Body of pancreas (tissue), 4 donors: Measurements from ENCODE around the gene CHST1. TPM values are rescaled to one million over a fixed set of nuclear protein-coding genes. Genes with fewer than 3 reads are reported as not detected.
A peak's percentile ranks its signal among the peaks of the same experiment; 100 is the strongest.

ENCODE experiments used
- ATAC-seq: fragments of 150-250 bp; one replicate; pipeline ENCODE4 v1.9.1; 2016
- DNase-seq, 4 donors: peaks; one replicate each; pipeline ENCODE4 v3.0.0-alpha.2; 2019
- H3K27ac ChIP-seq, 4 donors: fragments of 200-600 bp; sonication (generic); 1 replicate in 3 of 4; 2 replicates in 1 of 4; pipeline versions ENCODE4 v1.5.1 to v1.6.1; 2016 to 2019; ENCODE audit warnings: mild to moderate bottlenecking in 1 of 4, mixed read lengths in 1 of 4, moderate library complexity in 1 of 4
- H3K27me3 ChIP-seq, 2 donors: fragments of 200-600 bp; sonication (generic); one replicate each; pipeline ENCODE4 v1.6.0; 2016; ENCODE audit warnings: mild to moderate bottlenecking in 1 of 2
- H3K36me3 ChIP-seq, 2 donors: fragments of 200-600 bp; sonication (generic); replicated peaks in 1 of 2; 2 replicates each; pipeline ENCODE4 v1.5.1; 2016; ENCODE audit warnings: low read depth in 2 of 2; ENCODE audit not compliant: insufficient read depth in 1 of 2
- H3K4me1 ChIP-seq: fragments of 200-600 bp; sonication (generic); one replicate; pipeline ENCODE4 v1.6.0; 2016
- H3K4me3 ChIP-seq, 2 donors: fragments of 200-600 bp; sonication (generic); 1 replicate in 1 of 2; 2 replicates in 1 of 2; pipeline ENCODE4 v1.5.1; 2016 to 2019
- H3K9me3 ChIP-seq, 3 donors: fragments of 200-600 bp; sonication (generic); 1 replicate in 2 of 3; 2 replicates in 1 of 3; pipeline ENCODE4 v1.5.1; 2016
- POLR2A ChIP-seq, 3 donors: fragments of 450-650 bp; IDR thresholded peaks; one replicate each; pipeline ENCODE4 v1.6.1; 2016; ENCODE audit warnings: antibody characterized with exemption in 3 of 3, mild to moderate bottlenecking in 2 of 3
- WGBS, 2 donors: methylation state at CpG; one replicate each; pipeline ENCODE4 v1.1.5; 2017; 5-methylcytosine and 5-hydroxymethylcytosine counted together
- intact Hi-C: fragments of 100-400 bp; cut with DNase I; formaldehyde crosslinking; loops from one replicate; pipeline ENCODE4 v1.15.1; 2023
- total RNA-seq, 2 donors: library from RNA; depleted of rRNA; stranded (reverse); fragments of >200 nt; gene quantifications; one replicate each; pipeline ENCODE4 v1.1.0, GENCODE V29; 2016
- TF ChIP-seq, protein P1 (sequence below), 7 experiments: fragments of 450-650 bp in 4 of 7; fragments of 200-600 bp in 3 of 7; sonication (generic) in 3 of 7; IDR thresholded peaks; one replicate each; pipeline ENCODE4 v1.5.1; 2016 to 2019; ENCODE audit warnings: antibody characterized with exemption in 7 of 7

Gene CHST1
- total RNA-seq: 1 to 10 TPM; 1.3 to 2.0 TPM

- peak; percentile 47 to 73 (median 62) for DNase-seq
- peaks cover 19% of the 10 kb centered on the region for H3K4me1 ChIP-seq
- peaks cover 0 to 27% of the 10 kb centered on the region in 2 donors for H3K27me3 ChIP-seq
- peak; percentile 78 for ATAC-seq
- H3K4me3 ChIP-seq: peak within 1 kb of the TSS; percentile 22 to 51
- peak within 1 kb of the TSS in 2 of 4 donors; percentile 37 to 49 for H3K27ac ChIP-seq
- intact Hi-C loops: no loop called here
- no peak for TF ChIP-seq POLR2A (IDR thresholded peaks at IDR 0.05)
- TF ChIP-seq, protein P1, sequence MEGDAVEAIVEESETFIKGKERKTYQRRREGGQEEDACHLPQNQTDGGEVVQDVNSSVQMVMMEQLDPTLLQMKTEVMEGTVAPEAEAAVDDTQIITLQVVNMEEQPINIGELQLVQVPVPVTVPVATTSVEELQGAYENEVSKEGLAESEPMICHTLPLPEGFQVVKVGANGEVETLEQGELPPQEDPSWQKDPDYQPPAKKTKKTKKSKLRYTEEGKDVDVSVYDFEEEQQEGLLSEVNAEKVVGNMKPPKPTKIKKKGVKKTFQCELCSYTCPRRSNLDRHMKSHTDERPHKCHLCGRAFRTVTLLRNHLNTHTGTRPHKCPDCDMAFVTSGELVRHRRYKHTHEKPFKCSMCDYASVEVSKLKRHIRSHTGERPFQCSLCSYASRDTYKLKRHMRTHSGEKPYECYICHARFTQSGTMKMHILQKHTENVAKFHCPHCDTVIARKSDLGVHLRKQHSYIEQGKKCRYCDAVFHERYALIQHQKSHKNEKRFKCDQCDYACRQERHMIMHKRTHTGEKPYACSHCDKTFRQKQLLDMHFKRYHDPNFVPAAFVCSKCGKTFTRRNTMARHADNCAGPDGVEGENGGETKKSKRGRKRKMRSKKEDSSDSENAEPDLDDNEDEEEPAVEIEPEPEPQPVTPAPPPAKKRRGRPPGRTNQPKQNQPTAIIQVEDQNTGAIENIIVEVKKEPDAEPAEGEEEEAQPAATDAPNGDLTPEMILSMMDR (IDR thresholded peaks at IDR 0.05): no peak
- no peaks in the 10 kb centered on the region for H3K36me3 ChIP-seq
- H3K9me3 ChIP-seq: no peaks in the 10 kb centered on the region
- 1% methylated on average over 72 of the region's 96 CpGs; no CpG with 5 or more reads in 1 of the 2 donors for WGBS, 2 donors
Measured at GRCh38 chr11:45665206-45665932, at the start of gene CHST1. Gene CHST1, minus strand, starts transcription at chr11:45665622. Its CDS starts 14,699 bp downstream, at chr11:45650923.

DNA sequence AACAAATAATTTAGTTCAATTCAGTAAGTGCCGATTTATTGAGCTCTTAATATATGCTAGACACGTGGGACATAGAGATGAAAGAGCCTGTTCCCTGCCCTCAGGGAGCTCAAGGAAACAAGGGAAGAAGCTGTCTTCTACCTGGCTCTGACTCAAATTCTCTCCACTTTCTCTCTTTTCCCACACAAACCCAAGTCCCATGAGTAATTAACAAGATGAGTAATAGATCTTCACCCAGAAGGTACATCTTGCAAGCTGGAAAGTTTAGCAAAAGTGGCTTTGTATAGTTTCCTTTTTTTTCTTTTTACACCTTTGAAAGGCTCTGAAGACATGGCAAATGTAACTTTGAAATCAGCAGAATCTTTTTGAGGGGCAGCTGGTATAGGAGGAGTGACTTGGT lies 48.2 kb upstream of the CHST1 start:
- Histone ChIP-seq H3K4me3 (no peak overlapping the region), H3K9me3 (no peaks in the 10 kb centered on the region), H3K36me3 (no peaks in the 10 kb centered on the region), H3K27me3 (no peaks in the 10 kb centered on the region), H3K27ac (no peak overlapping the region), H3K4me1 (no peaks in the 10 kb centered on the region)
- TF ChIP-seq, protein P1 (IDR thresholded peaks at IDR 0.05): no peak
- no peak for TF ChIP-seq POLR2A (IDR thresholded peaks at IDR 0.05)
- intact Hi-C loops: no loop called here
- WGBS, 2 donors: 75 to 79% methylated on average over 2 of the region's 2 CpGs
- ATAC-seq (no peak), DNase-seq (no peak)

GRCh38 chr11:45710561-45710960 lies 45.1 kb upstream of the CHST1 start:
- TF ChIP-seq, protein P1 (IDR thresholded peaks at IDR 0.05): no peak
- no peak for TF ChIP-seq POLR2A (IDR thresholded peaks at IDR 0.05)
- 45 to 50% methylated on average over 1 of the region's 1 CpG for WGBS, 2 donors
- ATAC-seq (no peak), DNase-seq (no peak)
- Histone ChIP-seq H3K9me3 (no peaks in the 10 kb centered on the region), H3K36me3 (no peaks in the 10 kb centered on the region), H3K4me1 (no peaks in the 10 kb centered on the region), H3K4me3 (no peak overlapping the region), H3K27ac (no peak overlapping the region), H3K27me3 (no peaks in the 10 kb centered on the region)
- intact Hi-C loops: no loop called here

DNA sequence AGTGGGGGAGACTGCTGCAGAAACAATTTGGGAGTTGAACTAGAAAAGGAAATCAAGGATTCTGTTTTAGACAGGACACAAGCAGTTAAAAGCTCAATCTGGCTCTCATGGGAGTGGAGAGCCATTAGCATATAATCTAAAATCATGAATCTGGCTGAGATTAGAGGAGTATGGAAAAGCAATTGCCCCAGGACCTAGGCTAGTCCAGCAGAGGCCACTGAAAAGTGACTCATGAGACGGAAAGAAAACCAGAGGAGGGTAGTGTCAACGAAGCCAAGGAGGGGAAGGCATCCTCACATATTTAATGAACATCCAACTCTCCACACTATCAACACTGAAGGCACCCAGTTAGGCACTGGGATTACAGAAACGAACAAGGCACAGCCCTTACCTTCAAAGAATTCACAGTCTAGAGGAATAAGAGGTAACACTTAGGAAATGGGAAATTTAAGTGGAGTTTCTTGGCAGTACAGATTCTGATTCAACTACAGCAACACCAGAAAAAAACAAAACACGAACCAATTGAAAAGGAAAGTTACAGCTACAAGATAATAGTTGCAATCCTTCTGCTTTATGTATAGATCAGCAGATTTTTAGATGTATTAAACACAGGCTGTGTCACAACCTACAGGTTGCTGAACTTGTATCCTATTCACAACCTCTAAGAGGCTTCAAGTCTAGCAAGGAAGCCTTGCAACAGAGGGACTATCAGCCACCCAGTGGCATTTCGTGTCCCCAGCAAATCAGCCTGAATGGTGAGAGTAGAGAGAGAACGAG lies 43.7 kb upstream of the CHST1 start:
- 43 to 52% methylated on average over 6 of the region's 6 CpGs for WGBS, 2 donors
- Histone ChIP-seq H3K9me3 (no peaks in the 10 kb centered on the region), H3K27me3 (no peaks in the 10 kb centered on the region), H3K36me3 (no peaks in the 10 kb centered on the region), H3K4me3 (no peak overlapping the region), H3K27ac (no peak overlapping the region), H3K4me1 (no peaks in the 10 kb centered on the region)
- TF ChIP-seq, protein P1 (IDR thresholded peaks at IDR 0.05): no peak
- no peak for TF ChIP-seq POLR2A (IDR thresholded peaks at IDR 0.05)
- ATAC-seq (no peak), DNase-seq (no peak)
- intact Hi-C loops: no loop called here
